NCI-H146 (cell line): ENCODE data around the gene WDFY2.
"Not testable (repeated sequence)": the region's sequence is repeated elsewhere in the genome, so short reads cannot be mapped to it uniquely, and the experiment has no call there.

ENCODE experiments used
- DNase-seq: peaks from one replicate; lab custom pipeline; 2025; lab: John Stamatoyannopoulos, UW

WDFY2 gene

GRCh38 chr13:51564252-51564651 lies 20.0 kb upstream of the WDFY2 start:
- no peak for DNase-seq

- DNase-seq = no peak
These were observed 19.6 kb upstream of the WDFY2 start for GRCh38 chr13:51564671-51565070.

DNA sequence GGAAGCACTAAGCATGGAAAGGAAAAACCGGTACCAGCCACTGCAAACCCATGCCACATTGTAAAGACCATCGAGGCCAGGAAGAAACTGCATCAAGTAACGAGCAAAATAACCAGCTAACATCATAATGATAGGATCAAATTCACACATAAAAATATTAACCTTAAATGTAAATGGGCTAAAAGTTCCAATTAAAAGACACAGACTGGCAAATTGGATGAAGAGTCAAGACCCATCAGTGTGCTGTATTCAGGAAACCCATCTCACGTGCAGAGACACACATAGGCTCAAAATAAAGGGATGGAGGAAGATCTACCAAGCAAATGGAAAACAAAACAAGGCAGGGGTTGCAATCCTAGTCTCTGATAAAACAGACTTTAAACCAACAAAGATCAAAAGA lies 15.3 kb upstream of the WDFY2 start:
- DNase-seq = not testable (repeated sequence)

GRCh38 chr13:51576754-51577153 lies 7.5 kb upstream of the WDFY2 start:
- DNase-seq = no peak

DNA sequence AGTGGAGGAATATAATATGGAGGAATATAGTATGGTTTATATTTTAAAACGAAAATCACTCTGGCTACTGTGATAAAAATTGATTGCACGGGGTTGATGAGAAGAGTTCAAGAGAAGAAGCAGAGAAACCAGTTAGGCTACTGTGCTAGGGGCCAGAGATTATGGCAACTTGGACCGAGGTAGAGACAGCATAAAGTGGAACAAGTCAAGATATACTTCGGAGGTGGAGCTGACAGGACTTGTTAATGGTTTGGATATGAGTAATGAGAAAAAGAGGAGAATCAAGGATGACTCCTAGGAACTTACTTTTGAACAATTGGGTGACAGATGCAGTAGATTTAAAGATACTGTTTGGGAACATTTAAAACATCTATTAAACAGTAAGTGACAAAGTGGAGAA lies 6.6 kb upstream of the WDFY2 start:
- DNase-seq = no peak

DNA sequence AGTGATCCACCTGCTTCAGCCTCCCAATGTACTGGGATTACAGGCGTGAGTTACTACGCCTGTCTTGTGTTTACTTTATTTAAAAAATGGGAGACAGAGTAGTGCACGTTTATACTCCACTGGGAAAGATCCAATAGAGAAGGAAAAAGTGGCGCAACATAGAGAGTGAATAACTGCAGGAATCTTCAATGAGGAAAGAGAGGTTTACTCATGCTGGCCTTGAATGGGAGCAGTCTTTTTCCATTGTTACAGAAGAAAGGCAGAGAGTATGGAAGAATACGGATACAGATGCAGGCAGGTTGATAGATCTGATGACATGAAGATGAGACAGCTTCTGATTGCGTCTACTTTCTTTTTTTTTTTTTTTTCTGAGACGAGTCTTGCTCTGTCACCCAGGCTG lies 4.6 kb upstream of the WDFY2 start:
- no peak for DNase-seq

DNA sequence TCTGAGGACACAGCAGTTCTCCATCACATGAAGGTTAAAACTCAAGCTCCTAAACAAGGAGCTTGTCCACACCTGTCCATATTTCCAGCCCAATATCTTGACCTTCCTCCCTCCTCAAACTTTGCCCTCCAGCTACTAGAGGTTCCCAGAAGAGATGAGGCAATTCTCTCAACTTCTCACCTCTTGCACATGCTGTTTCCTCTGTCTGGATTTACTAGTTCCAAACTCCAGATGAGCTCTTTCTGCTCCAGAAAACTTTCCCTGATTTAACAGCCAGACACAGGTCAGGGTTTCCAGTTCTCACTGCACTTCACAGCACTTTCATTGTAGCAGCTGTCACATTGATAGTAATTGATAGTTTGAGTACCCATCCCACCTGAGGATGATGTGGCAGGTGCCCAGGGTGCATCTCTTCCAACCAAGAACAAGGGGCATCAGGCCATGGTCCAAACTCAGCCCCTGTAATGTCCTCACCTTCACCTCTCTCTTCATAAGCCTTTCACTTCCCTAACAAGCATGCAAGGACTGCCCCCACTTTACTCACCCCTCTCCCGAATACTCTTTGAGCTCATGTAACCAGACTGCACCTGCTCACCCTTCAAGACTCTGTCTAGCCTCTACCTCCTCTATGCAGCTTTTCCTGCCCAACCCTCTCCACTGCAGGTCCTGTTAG lies 3.0 kb upstream of the WDFY2 start:
- DNase-seq = no peak

DNA sequence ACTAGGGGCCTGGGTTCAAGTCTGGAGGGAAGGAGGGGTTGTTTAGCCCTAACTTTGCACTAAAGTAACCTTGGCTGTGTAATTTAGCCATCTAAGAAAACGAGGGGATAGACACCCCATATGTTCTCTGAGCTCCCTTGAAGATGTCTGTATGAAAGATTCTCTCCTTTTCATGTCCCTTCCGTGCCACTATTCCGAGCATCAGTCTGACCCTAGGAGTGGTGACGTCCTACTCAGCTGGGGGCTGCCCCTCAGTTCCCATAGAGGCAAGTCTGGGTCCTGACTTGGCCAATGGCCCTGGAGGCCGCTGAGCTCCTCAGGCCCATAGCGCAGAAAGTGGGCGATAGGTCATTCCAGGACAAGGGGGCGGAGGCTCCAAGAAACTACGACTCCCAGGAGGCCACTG lies 790 bp upstream of the WDFY2 start:
- no peak for DNase-seq

DNA sequence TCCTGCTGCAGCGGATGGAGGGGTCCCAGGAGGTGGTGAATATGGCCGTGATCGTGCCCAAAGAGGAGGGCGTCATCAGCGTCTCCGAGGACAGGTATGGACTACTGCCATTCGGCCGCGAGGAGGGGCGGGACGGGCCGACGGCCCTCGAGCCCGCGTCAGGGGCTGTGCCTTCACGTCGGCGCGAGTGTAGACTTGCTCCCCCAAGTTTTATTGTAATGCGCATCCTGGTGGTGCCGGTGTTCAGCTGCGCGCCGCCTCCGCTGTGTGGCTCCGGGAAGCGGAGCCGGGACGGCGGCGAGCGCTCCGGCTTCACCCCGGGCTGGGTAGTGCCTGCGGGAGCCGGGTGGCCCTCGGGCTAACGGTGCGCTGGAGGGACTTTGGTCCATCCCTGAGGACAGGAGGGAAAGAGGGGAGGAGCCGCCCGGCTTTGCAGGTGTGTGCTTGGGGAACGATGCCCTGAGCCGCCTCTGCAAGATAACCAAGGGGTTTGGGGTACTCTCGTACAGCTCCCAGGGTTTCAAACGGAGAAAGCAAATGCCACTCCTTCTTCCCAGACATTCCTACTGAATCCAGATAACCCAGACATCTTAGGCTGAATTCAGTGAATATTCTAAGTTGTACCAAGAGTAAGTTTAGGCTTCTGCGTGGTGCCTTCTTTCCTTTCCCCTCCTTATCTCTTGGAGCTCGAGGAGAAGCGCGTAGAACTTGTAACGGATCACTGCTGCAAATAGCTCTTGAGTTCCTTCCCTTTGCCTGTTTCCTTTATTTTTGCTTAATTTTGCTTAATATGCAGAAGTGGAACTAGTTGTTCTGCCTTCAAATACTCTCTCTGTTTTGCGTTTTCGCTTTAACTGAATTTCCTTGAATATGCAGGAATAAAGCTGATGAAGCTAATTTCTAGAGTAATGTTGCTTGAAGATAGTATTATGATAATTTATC lies 740 bp downstream of the WDFY2 start:
- DNase-seq = peak; percentile 75

- DNase-seq = peak; percentile 9
These were observed 1.4 kb downstream of the WDFY2 start for GRCh38 chr13:51585696-51586095.

- DNase-seq = no peak
These were observed 3.1 kb downstream of the WDFY2 start for GRCh38 chr13:51587372-51587771.

- no peak for DNase-seq
These were observed 4.2 kb downstream of the WDFY2 start for GRCh38 chr13:51588406-51588949.

DNA sequence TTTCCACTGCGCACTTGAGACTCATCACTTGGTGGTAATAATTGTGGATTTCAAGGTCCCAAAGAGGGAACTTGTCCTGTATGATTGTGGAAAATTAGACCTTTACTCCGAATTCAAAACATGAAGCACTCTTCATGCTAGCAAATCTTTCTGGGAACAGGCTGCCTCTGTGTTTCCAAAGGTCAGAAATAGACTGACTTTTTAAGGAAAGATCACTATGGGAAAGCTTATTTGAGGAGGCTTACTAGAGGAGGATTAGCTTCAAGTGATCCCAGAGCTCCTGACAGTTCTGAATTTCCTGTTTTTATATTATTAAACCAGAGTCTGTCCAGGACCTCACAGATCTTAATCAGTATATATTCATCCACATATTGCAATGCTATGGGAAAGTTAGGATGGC lies 5.5 kb downstream of the WDFY2 start:
- DNase-seq = no peak

DNA sequence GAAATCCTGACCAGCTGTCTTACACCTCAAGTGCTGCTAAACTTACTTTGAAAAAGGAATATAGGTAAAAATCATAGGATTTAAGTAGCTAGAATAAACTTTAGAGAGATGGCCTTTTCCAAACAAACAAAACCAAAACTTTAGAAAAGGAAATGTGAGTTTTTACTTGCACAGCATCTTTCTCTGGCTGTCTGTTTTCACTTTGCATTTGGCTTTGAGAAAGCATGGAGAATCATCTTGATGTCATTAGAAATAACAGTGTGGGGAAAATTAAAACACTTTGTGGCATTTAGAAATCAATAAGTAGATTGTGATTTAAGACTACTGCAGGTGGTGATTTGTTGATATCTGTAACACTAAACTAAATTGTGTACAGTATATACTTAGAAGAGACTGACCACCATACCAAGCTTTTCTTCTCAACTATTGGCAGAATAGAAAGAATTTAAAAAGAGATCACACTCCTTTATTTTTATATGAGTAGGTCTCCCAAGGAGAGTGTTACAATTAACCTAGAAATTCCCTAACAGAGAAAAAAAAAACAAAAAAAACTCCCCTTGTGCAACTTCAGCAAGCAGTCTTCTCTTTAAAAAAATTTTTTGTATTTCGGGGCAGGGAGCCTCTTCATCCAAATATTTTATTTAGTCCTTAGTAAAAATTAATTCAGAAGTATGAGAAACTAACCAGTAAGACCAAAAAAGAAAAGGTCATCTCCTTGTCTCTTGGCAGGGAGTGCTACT lies 6.1 kb downstream of the WDFY2 start:
- DNase-seq = no peak

DNA sequence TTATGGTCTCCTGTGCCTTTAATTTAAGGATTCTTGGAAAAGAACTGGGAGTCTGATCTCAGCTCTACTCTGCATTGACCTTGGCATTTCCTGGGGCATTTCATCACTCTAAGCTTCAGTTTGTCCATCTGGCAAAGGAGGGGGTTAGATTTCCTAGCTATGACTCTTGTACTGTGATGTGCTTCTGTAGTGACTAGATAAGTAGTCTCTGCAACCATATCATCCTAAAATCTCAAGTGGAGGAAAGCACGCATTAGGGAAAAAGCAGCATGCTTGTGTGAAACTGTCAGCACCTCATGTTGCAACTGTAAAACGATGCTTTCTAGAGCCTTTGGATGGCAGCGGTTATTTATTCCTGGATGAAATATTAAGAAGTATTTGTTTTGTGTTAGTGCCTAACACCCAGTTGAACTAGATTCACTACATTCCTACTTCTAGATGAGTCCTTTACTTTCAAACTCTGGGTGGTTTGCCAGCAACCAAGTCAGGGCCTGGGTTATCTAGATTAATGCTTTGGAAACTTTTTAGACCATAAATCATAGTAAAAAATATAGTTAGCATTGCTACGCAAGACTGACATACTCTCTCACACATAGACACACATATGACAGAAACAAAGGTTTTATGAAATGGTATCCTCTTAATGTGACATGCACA lies 6.8 kb downstream of the WDFY2 start:
- no peak for DNase-seq

DNA sequence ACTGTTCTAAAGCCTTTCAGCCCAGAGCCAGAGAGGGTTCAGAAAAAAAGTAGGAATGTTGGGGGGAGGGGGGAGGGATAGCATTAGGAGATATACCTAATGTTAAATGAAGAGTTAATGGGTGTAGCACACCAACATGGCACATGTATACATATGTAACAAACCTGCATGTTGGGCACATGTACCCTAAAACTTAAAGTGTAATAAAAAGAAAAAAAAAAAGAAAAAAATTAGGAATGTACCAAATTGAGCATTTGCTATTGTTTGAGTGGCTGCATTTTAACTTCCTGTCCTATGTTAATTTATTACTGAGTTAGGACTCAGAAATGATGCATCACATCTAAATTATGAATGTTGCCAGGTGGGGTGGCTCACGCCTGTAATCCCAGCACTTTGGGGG lies 7.7 kb downstream of the WDFY2 start:
- not testable (repeated sequence) for DNase-seq

GRCh38 chr13:51594432-51594831 lies 10.2 kb downstream of the WDFY2 start:
- no peak for DNase-seq

DNA sequence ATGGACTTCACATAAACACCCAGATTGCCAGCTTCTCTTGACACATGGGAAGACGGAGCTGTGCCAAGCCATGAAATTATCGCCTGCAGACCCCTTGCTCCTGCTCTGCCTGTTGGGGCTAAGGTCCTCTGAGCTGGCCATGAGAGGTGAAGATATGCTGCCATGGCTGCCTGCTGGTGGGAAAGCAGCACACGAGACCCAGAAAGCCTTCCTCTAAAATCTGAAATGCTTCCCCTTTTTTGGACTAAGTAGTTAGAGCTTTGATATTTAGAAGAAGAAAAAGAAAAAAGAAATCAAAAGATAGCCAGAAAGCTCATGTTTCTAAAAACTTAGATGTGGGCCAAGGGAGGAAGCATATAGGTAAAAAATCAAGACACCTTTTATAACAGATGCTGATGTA lies 11.2 kb downstream of the WDFY2 start:
- DNase-seq = no peak

DNA sequence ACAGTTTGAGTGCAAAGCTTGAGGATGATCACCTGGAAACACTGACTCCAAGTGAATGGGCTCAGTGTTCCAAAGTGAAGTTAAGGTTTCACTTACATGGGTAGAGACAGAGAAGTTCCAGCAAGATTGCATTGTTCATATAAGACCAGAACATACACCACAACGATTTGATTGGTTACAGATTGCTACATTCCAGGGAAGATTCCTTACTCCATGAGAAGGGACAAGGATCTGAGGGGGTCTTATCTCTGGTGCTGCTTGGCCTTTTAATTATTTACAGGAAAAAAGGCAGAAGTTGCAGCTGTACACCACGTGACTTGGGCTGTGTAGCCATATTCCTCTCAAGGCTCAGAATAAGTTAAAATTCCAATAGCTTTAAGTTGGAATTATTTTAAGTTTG lies 12.3 kb downstream of the WDFY2 start:
- DNase-seq = no peak

DNA sequence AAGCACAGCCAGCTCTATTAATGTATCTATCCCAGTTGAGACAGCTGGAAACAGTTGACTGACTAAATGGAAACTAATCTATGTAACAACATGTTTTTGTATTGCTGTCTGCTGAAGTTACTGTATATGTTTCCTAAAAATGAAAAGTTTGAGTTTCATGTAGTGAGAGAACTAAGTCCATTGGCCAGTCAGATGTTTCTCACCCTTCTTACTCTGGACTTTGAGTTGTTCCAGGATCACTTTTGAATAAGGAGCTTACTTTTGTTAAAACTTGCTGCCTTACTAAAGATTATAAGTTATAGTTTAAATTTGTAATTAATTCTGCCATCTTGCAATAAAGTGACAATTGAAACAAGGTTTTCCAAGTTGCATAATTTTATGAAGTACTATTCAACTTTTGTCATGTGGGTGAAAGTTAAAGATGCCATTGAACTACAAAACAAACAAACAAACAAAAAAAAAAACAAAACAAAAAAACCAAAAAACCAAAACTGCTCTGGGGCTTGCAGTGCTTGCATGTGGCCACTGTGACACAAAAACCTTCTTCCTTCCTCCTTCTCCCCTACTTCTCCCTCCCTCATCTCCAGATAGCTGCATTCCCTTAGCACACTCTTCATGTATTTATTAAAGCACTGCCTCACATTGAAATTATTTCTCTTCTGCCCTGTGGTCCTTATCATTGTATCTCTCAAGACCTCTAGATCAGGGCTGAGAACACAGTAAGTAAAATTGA lies 15.3 kb downstream of the WDFY2 start:
- no peak for DNase-seq

DNA sequence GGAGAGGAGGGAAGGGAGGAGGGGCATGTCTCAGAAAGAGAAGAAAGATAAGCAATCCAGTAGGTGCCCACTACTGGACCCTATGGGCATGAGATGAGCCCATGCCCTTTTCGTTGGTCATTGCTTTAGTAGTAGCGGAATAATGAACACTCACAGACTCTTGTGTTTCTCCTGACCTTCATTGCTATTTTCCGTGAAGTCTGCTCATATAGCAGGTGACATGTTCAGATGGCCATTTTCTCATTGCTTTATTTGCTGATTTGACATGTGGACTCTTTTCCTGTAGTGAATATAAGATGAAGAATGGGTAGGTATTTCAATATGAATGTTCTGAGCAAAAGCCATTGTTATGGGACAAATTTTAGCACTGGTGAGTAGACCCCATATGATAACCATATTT lies 16.4 kb downstream of the WDFY2 start:
- no peak for DNase-seq
